Measurements from ENCODE around the gene C4orf33. TPM values are rescaled to one million over a fixed set of nuclear protein-coding genes. Genes with fewer than 3 reads are reported as not detected.

Gene C4orf33
- total RNA-seq, 2 experiments from 2014 or later = 9.1 to 11.3 TPM

DNA sequence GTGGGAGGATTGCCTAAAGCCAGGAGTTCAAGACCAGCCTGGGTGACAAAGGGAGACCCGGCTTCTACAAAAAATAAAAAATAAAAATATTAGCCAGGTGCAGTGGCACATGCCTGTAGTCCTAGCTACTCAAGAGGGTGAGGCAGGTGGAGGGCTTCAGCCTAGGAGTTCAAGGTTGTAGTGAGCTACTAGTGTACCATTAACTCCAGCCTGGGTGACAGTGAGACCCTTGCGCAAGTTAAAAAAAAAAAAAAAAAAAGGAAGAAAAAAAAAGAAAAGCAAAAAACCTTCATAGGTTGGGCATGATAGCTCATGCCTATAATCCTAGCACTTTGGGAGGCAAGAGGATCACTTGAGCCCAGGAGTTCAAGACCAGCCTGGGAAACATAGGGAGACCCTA, 8.4 kb upstream of the C4orf33 start:
- Histone ChIP-seq H3K27ac (ENCODE audit: low read depth in 1 of 2, low read length in 2 of 2) (no peak overlapping the region), H3K4me3 (ENCODE audit: low read length) (no peak overlapping the region), H3K9me3 (ENCODE audit: control insufficient read depth in 1 of 2, insufficient read depth in 1 of 2, low read length in 2 of 2) (no peaks in the 10 kb centered on the region), H3K36me3 (ENCODE audit: insufficient read depth, low read length) (peaks cover 2% of the 10 kb centered on the region), H3K4me1 (ENCODE audit: insufficient read depth, low read length) (peaks cover 14% of the 10 kb centered on the region), H3K27me3 (ENCODE audit: control insufficient read depth in 1 of 2, insufficient read depth in 2 of 2, low read length in 2 of 2) (no peaks in the 10 kb centered on the region)
- Mint-ChIP-seq H3K36me3 (ENCODE audit: low read depth) (peaks cover 16% of the 10 kb centered on the region), H3K4me1 (ENCODE audit: low read depth) (peaks cover 38% of the 10 kb centered on the region), H3K9me3 (no peaks in the 10 kb centered on the region), H3K27me3 (no peaks in the 10 kb centered on the region), H3K27ac (no peak overlapping the region), H3K4me3 (no peak overlapping the region)
- CTCF ChIA-PET = no interaction called here
- intact Hi-C loops (cut with DNase I, micrococcal nuclease) = no loop called here
- POLR2A ChIA-PET = no interaction called here
- TF ChIP-seq, protein P1, sequence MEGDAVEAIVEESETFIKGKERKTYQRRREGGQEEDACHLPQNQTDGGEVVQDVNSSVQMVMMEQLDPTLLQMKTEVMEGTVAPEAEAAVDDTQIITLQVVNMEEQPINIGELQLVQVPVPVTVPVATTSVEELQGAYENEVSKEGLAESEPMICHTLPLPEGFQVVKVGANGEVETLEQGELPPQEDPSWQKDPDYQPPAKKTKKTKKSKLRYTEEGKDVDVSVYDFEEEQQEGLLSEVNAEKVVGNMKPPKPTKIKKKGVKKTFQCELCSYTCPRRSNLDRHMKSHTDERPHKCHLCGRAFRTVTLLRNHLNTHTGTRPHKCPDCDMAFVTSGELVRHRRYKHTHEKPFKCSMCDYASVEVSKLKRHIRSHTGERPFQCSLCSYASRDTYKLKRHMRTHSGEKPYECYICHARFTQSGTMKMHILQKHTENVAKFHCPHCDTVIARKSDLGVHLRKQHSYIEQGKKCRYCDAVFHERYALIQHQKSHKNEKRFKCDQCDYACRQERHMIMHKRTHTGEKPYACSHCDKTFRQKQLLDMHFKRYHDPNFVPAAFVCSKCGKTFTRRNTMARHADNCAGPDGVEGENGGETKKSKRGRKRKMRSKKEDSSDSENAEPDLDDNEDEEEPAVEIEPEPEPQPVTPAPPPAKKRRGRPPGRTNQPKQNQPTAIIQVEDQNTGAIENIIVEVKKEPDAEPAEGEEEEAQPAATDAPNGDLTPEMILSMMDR (IDR thresholded peaks at IDR 0.05) = no peak
- ATAC-seq (ENCODE audit: poor library complexity) (no peak), DNase-seq (no peak)

DNA sequence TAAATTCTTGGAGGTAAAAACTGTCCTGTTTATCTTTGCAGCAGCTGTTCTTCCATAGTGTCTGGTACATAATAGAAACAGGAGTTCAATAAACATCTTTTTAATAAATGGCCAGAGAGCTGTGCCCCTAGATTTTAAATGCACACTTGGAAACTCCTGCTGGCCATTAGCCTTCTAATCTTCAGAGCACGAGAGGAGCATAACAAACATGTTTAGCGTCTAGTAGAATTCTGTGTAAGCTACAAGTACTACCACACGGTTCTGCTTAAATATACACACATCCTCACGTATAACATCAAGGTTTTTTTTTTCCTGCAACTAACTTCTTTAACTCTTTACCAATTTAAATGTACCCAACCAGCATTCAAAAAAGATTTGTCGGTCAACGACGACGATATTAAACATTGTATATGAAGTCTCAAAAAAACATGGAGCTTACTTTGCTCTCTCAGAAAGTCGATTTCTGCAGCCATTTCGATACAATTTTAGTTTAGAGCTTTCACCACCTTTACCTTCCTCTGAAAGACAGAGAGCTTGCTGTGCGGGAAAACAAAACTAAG, 3.2 kb upstream of the C4orf33 start:
- DNase-seq = no peak
- CTCF ChIA-PET = no interaction called here
- Histone ChIP-seq H3K27me3 (ENCODE audit: control insufficient read depth in 1 of 2, insufficient read depth in 2 of 2, low read length in 2 of 2) (no peaks in the 10 kb centered on the region), H3K4me3 (ENCODE audit: low read length) (peak overlapping the region; percentile 88), H3K36me3 (ENCODE audit: insufficient read depth, low read length) (no peaks in the 10 kb centered on the region), H3K27ac (ENCODE audit: low read depth in 1 of 2, low read length in 2 of 2) (peak overlapping the region; percentile 92 to 97), H3K9me3 (ENCODE audit: control insufficient read depth in 1 of 2, insufficient read depth in 1 of 2, low read length in 2 of 2) (no peaks in the 10 kb centered on the region), H3K4me1 (ENCODE audit: insufficient read depth, low read length) (peaks cover 16% of the 10 kb centered on the region)
- TF ChIP-seq, protein P1 (IDR thresholded peaks at IDR 0.05) = no peak
- no peak for ATAC-seq (ENCODE audit: poor library complexity)
- Mint-ChIP-seq H3K4me1 (ENCODE audit: low read depth) (peaks cover 44% of the 10 kb centered on the region), H3K27me3 (no peaks in the 10 kb centered on the region), H3K4me3 (no peak overlapping the region), H3K27ac (no peak overlapping the region), H3K36me3 (ENCODE audit: low read depth) (peaks cover 5% of the 10 kb centered on the region), H3K9me3 (no peaks in the 10 kb centered on the region)
- POLR2A ChIA-PET = interaction anchor here (0.6 to 2.5 kb wide), 12 partner anchors 11 to 1127 kb away, joined by 3 to 24 read pairs (median 4); partner anchors contain the start of genes ABHD18, JADE1, LARP1B and MFSD8
- intact Hi-C loops (cut with DNase I, micrococcal nuclease) = loop anchor here (2.0 to 10.0 kb wide), 5 partner anchors 48 to 1125 kb away; partner anchors contain the start of genes ABHD18 (in 1 of the 2), JADE1 (in 1 of the 2), MFSD8 (in 1 of the 2) and PGRMC2 (in 1 of the 2)

GRCh38 chr4:129093191-129093920, 2.6 kb upstream of the C4orf33 start, which contains the start of gene SCLT1:
Gene SCLT1, minus strand, starts transcription at chr4:129093539. Its CDS starts 436 bp downstream, at chr4:129093103.
- intact Hi-C loops (cut with DNase I, micrococcal nuclease) = loop anchor here (2.0 to 10.0 kb wide), 5 partner anchors 49 to 1126 kb away; partner anchors contain the start of genes ABHD18 (in 1 of the 2), JADE1 (in 1 of the 2), MFSD8 (in 1 of the 2) and PGRMC2 (in 1 of the 2)
- Histone ChIP-seq H3K4me1 (ENCODE audit: insufficient read depth, low read length) (peaks cover 16% of the 10 kb centered on the region), H3K36me3 (ENCODE audit: insufficient read depth, low read length) (no peaks in the 10 kb centered on the region), H3K27me3 (ENCODE audit: control insufficient read depth in 1 of 2, insufficient read depth in 2 of 2, low read length in 2 of 2) (no peaks in the 10 kb centered on the region), H3K4me3 (ENCODE audit: low read length) (peak within 1 kb of the TSS; percentile 88), H3K27ac (ENCODE audit: low read depth in 1 of 2, low read length in 2 of 2) (peak within 1 kb of the TSS; percentile 92 to 97), H3K9me3 (ENCODE audit: control insufficient read depth in 1 of 2, insufficient read depth in 1 of 2, low read length in 2 of 2) (no peaks in the 10 kb centered on the region)
- Mint-ChIP-seq H3K27me3 (no peaks in the 10 kb centered on the region), H3K4me3 (no peak within 1 kb of the TSS), H3K36me3 (ENCODE audit: low read depth) (peaks cover 5% of the 10 kb centered on the region), H3K4me1 (ENCODE audit: low read depth) (peaks cover 45% of the 10 kb centered on the region), H3K27ac (no peak within 1 kb of the TSS), H3K9me3 (no peaks in the 10 kb centered on the region)
- TF ChIP-seq, protein P1 (IDR thresholded peaks at IDR 0.05) = no peak
- peak; percentile 90 for ATAC-seq (ENCODE audit: poor library complexity)
- ChIA-PET POLR2A (interaction anchor here (0.6 to 2.5 kb wide), 18 partner anchors 10 to 1128 kb away, joined by 3 to 24 read pairs (median 4); partner anchors contain the start of genes ABHD18, JADE1, LARP1B and MFSD8), CTCF (no interaction called here)
- DNase-seq = peak; percentile 87 to 98 (median 93)
